ENCODE results near the gene SMARCB1. TPM values are rescaled to one million over a fixed set of nuclear protein-coding genes. Genes with fewer than 3 reads are reported as not detected.

SMARCB1 gene
- total RNA-seq, 1 donor from 2014 or later, result 38.0 TPM

DNA sequence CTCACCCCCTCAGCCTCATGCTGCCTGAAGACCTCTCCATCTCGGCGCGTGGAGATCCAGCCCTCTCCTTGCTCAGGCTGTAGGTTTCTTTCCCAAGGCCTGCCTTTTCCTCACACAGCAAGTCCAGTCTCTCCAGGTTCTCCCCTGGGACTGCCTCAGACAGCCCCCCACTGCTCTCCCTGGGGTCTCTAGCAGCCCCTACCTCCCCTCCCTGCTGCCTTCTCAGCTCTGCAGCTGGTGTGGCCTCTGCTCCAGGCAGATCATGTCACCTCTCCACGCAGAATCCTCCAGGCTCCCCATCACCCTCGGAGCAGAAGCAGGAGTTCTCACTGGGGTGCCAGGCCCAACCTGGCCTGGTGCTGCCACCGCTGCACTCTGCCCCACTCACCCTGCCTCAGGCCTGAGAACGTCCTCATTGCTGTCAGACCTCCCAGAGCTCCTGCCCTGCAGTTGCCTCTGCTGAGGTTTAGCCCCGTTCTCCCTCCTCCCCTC, 15.2 kb downstream of the SMARCB1 start:
- DNase-seq (ENCODE audit: low read depth, low spot score), result no peak

DNA sequence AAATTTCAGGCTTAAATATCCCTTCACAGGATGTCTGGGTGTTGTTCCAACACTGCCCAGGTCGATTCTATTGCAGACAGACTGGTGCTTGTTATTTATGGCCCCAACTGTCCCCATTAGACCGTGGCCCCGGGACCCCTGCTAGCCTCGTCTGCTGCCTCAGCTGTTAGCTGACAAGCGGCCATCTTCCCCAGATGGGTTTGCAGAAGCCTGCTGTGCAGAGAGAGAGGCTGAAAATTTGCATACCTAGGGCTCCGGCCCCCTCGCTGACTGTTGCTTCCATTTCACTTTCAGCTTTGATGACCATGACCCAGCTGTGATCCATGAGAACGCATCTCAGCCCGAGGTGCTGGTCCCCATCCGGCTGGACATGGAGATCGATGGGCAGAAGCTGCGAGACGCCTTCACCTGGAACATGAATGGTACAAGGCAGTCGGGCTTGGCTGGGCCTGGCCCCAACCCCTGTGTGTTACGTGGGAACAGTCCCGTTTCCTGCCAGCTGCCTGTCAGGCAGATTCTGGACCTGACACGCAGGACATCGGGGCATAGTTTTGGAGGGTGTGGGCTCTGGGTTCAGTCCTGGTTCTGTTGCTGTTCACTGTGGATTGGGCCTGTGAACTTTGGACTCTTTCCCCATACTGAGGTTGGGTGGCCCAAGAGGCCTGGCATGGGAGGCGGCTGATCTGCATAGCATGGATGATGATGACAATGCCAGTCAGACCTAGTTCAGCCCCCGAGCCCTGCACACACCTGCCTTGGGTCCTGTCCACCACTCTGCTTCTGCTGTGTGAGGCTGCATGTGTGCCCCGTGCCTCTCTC, 16.4 kb downstream of the SMARCB1 start:
- no peak for DNase-seq (ENCODE audit: low read depth, low spot score)

DNA sequence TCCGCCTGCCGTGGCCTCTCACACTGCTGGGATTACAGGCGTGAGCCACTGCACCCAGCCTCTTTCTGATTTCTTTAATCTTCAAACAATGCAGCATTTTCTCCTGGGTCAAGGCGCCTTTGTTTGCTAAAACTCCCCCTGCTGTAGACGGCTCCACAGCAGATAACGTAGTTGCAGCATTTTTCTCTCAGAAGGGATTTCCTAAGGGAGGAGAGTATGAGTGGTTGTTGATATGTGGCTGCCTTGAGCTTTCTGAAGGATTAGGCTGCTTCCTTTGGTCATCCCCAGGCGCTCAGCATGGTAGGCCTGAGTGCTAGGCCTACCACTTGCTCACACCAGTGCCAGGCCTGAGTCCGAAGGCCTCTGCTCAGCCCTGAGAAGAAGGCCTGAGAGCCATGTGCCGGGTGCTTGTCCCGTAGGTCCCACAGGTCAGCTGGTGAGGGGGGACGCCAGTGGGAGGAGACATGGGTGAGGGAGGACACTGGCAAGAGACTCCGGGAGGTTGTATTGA, 18.1 kb downstream of the SMARCB1 start:
- DNase-seq (ENCODE audit: low read depth, low spot score), result no peak

DNA sequence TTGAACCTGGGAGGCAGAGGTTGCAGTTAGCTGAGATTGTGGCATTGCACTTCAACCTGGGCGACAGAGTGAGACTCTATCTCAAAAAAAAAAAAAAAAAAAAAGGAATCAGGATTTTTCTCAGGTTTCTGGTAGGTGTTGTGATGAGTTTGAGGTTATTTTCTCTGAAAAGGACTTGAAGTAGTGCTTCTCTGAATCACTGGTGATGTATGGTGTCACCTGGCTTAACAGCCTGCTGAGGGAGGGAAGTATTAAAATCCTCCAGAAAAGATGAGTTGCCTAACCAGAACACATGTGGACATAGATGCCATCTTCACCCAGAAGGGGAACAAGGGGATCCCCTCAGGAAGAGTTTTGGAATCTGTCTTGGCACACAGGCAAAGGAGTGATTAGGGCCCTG, 20.1 kb downstream of the SMARCB1 start:
- no peak for DNase-seq (ENCODE audit: low read depth, low spot score)

DNA sequence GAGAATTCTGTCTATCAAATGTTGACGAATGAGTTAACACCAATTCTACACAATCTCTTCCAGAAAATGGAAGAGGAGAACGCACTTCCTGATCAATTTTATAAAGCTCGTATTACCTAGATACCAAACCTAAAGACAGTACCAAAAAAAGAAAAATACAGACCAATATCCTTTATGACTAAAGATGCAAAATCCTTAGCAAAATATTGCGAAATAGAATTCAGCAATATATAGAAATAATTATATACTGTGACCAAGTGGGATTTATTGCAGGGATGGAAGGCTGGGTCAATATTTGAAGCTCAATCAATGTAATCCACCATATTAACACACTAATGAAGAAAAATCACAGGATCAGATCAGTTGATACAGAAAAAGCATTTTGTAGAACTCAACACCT, 25.6 kb downstream of the SMARCB1 start:
- DNase-seq (ENCODE audit: low read depth, low spot score), result no peak

DNA sequence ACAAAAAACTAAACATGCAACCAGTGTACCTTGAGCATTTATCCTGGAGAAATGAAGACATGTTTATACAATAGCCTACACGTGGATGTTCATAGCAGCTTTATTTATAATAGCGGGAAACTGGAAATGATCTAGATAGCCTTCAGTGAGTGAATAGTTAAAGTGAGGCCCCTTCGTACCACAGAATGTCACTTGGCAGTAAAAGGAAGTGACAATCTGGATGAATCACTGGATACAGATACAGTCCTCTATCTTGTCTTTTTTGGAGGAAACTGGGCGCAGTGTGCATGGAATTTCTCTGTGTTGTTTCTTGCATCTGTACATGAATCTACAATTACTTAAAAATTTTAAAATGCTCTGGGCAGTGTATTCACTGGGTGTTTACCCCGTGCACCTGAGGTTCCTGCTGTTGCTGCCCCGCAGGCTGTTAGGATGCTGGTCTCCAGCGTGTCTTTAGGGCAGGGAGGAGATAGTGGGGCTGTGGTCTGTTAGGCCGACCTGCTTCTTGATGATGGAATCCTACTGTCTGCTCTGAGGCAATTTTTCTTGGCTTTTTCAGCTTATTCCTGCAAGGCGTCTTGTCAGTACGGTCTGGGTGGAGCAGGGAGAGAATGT, 28.9 kb downstream of the SMARCB1 start:
- DNase-seq (ENCODE audit: low read depth, low spot score), result no peak

DNA sequence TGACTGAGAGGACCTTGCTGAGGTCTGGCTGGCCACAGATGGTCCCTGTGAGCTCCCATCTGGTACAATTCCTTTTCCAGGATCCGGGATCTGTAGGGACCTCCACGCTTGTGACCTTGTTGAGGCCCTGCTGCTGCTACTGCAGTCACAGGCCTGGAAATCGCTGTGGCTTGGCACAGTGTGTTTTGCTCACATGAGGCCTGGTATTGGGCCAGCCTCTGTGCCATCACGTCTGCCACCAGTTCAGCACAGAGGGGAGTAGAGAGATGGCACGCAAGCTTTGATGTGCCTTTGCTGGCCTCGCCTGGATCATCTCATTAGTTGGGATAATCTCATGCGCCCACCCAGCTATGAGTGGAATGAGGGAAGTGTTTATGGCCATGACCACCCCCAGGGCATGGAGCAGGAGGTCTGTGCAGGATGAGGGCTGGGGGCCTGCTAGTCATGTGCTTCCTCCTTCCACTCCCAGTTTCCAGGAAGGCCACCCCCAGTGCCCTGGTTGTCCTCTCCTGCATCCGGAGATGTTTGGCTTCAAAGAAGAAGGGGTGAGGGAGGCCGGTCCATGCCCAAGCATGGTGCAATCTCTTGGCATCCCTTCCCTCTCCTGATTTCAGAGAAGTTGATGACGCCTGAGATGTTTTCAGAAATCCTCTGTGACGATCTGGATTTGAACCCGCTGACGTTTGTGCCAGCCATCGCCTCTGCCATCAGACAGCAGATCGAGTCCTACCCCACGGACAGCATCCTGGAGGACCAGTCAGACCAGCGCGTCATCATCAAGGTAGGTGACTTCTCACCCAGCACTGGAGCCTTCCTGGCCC, 29.6 kb downstream of the SMARCB1 start:
- no peak for DNase-seq (ENCODE audit: low read depth, low spot score)

DNA sequence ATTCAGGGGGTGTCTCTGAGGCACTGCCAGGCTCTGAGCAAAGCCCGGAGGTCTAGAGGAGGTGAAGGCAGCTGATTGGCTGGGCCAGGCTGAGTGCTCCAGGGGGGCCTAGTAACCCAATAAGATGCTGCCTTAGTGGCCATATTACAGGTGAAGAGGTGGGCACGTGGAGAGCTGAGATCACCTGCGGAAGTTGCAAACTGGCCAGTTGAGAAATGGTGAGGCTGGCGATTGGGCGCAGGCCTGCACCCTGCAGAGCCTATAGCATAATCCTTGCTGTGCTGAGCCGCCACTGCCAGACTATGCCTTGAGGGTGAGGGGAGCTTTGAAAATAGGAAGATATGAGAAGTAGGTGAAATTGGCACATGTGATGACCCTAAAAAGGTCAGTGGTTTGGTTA, 30.4 kb downstream of the SMARCB1 start:
- DNase-seq (ENCODE audit: low read depth, low spot score), result no peak

DNA sequence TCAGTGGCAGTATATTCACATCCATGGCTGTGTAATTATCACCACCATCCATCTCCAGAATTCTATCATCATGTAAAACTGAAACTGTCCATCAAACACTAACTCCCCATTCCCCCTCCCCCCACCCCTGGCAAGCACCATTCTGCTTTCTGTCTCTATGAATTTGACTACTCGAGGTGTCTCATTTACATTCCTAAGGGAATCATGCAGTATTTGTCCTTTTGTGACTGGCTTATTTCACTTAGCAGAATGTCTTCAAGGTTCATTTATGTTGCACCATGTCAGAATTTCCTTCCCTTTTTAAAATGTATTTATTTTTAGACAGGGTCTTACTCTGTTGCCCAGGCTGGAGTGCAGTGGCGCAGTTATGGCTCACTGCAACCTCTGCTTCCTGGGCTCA, 31.8 kb downstream of the SMARCB1 start:
- DNase-seq (ENCODE audit: low read depth, low spot score), result no peak

DNA sequence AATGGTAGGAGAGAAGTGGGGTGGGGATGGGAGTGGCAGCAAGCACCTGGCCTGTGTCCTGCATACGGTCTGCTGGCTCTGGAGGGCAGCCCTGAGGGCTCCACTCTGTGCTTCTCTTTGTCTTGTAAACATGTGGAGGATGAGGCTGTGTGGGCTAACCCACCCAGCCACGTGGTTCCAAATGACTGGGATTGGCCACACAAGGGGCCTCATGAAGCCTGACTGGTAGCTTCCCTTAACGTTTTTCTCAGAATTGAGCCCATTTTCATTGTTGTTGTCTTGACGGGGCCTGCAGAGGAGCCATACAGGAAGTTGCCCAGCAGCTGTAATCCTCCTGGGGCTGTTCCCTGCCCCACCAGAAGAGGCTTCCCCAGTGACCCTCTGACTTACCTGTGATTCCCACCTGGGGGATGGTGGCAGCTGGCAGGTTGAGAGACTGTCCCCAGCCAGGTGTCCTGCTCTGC, 34.0 kb downstream of the SMARCB1 start:
- no peak for DNase-seq (ENCODE audit: low read depth, low spot score)

DNA sequence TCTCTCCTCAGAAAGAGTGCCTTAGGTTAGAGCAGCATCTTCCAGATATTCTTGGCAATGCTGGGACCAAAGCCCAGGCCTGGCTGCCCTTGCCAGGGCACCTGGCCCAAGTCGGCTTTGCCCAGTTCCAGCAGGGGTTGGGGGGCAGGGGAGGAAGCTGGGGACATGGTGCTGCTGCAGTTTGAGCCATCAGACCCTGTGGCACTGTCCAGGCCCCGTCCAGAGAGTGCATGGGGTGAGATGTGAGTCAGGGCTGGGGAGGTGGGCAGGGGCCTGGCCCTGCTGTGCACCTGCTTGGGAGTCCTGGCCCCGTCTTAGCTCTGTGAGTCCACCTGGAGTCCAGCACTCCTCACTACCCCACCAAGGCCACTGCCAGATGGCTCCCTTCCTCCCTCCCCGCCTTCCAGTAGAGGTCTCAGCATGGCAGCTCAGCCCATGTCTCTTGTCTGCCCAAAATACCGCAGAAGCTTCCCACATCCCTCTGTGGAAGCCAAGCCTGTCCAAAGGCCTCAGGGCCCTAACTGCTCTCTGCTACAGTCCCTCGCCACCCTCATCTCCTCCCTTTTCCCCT, 35.4 kb downstream of the SMARCB1 start:
- DNase-seq (ENCODE audit: low read depth, low spot score), result no peak

DNA sequence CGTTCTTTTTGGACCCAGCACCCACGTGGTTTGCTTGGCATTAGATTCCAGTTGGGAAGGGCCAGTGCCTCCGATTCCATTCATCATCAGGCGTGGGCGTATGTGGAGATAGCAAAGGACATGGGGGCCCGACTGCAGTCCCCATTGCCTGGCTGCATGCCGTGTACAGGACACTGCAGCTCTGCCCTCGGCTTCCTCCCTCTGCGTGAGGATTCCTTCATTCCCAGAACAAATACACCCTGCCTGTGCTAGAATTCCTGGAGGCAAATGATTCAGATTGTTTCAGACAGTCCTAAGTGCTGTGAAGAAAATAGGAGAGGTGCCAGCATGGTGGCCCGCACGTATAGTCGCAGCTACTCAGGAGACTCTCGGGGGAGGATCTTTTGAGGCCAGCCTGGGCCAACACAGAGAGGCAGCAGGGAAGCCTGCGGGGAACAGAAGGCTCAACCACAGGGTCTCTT, 36.6 kb downstream of the SMARCB1 start:
- no peak for DNase-seq (ENCODE audit: low read depth, low spot score)

DNA sequence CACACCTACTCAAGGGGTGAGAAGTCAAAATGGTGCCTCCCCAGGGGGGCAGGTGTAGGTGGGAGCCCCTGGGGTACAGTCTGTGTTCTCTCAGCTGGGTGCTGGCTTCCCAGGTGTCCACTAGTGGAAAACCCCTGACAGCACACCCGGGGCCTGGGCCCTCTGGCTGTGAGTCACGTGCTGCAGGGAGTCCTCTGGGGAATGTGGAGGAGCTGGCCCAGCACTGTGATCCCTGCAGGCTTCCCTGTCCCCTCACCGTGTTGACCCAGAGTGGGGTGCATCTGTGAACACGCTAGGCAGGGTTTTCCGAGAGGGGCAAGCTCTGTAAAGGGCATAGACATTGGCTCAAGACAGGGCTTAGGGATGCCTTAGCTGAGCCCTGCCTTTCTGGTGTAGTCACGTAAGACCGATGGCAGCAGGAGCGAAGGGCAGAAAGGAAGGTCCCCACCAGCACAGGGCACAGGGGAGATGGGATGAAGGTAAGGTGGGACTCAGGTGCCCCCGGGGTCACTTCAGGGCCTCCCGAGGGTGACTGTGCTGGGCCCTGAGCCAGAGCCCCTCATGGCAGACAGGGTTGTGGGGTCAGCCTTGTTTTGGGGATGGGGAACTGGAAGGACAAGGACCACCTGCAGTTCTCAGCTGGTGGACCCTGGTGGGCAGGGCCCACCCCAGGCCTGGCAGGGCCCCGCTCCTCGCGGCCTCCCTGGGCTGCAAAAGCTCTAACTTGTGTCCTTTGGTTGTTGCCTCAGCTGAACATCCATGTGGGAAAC, 37.9 kb downstream of the SMARCB1 start:
- no peak for DNase-seq (ENCODE audit: low read depth, low spot score)

DNA sequence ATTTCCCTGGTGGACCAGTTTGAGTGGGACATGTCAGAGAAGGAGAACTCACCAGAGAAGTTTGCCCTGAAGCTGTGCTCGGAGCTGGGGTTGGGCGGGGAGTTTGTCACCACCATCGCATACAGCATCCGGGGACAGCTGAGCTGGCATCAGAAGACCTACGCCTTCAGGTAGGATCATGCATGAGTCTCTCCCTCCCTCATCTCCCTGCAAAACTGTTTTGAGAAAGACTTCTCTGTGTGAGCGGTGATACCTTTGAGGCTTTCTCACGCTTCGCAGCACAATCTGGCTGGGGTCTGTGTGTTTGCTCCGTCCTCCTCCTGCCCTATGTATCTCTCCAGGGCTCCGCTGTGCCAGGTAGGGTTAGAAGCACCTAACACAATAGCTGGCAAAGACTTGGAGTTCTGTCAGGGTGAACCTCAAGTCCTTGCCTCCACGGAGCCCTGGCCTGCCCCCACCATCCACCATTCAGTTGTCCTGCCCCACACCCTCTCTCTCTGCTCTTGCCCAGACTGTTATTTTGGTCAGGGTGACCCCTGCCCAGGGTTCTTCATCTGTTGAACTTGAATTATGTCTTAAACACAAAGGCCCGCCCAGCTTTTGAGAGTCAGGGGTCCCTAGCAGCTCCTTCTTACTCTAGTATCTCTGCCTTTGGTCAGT, 38.6 kb downstream of the SMARCB1 start:
- no peak for DNase-seq (ENCODE audit: low read depth, low spot score)

DNA sequence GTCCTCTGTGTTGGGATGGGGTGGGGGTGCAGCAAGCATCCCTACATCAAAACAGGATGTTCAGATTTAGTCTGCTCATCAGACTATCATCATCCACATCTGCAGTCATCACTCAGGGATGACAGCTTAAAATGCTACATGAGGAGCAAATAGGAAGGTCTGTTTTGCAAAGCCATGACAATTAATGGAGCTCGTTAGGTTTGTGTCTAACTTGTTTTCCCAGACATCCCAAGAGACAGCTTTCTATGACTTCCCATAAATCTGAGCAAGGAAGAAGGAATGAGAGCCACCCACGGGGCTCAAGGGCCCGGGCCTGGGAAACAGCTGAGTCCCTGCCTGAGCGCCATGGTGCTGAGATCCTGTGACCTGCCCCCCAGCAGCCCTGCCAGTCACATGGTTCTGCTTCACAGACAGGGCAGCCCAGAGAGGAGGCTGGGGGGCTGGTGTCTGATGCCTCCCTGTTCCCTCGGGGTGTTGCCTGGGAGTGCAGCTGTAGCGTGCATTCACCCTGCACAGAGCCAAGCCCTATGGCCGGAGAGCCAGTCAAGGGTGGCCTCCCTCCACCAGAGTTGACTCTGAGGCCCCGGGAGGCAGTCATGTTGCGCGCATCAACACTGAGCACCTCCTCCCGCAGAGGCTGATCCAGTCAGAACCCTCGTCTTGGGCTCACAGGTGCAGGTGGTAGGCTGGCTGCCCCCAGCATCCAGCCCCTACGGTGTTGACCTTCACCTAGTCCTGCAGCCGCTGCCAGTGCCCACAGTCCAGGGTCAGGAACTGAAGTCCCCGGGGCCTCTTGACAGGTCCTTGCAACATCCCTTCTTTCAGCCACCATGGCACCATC, 40.0 kb downstream of the SMARCB1 start:
- DNase-seq (ENCODE audit: low read depth, low spot score), result no peak

DNA sequence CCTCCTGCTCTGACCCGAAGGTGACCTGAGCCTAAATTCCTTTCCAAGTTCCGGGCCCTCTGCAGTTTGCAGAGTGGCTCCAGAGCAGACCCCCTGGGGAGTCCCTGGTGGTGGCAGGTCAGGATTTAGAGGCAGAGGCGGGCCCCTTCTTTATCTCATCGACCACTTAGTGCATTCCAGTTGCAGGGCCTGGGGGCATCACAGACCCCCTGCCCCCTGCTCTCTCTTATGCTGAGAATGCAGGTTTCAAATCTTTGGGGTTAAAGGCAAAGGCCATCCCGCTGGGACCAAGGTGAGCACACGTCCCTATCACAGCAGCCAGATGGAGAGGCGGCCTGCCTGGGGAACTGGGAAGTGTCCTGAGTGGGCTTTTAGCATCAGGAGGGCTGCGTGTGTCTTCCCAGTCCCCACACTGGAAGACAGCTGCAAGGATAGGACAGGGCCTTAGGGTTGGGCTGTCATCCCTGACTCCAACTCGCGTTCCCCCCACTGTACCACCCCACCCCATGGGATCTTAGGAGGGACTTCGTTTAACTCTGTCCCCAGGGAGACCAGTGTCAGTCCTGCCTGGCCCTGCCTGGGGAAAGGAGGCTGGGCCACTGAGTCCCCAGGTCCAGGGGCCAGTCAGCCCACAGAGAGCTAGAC, 40.7 kb downstream of the SMARCB1 start:
- DNase-seq (ENCODE audit: low read depth, low spot score), result no peak

DNA sequence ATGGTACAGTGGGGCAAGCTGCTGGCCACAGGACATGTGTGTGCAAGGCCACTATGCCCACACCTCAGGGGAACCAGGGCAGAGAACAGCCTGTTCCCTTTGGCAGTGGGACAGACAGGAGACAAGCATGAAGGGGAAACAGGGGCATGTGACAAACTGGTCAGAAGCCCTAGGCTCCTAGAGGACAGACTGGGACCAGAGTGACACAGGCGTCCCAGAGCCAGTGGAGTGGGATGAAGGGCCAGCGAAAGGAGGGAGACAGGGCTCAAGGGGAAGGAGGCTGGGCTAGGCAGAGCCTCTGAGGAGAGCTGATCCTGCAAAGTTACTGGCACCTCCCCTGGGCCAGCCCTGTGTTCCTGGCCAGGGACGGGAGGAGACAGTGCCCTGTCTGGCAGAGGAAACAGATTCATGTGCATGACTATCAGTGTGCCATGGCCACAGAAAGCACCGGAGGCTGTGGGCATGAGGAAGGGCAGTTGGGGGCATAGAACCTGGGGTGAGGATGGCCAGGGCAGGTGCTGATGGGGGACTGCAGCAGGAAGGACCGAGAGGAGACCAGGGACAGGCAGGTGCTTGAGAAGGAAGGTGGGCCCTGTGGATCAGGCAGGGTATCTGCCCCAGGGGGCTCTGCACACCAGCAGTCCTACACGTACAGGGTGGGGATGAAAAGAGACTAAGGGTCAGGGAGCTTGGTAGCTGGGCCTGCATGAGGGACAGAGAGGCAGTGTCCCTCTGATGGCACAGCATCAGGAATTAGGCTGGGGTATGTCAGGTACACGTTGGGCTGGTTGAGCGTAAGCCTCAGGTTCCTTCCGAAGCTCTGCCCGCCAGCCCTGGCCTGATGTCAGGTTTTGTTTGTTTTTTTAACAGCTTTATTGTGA, 42.3 kb downstream of the SMARCB1 start:
- no peak for DNase-seq (ENCODE audit: low read depth, low spot score)
